Lung microvascular endothelial cell (primary cell): ENCODE results near the gene BRCA2. TPM values are rescaled to one million over a fixed set of nuclear protein-coding genes. Genes with fewer than 3 reads are reported as not detected.
A peak's percentile ranks its signal among the peaks of the same experiment; 100 is the strongest.

Experiments
- DNase-seq, 2 donors: peaks; one replicate each; pipeline versions ENCODE4 v3.0.0 to v3.0.0-alpha.2; 2010; ENCODE audit warnings: low read depth in 2 of 2
- total RNA-seq: library from RNA; depleted of rRNA; stranded (reverse); fragments of >200 nt; gene quantifications from 2 replicates; pipeline ENCODE4 v1.2.1, GENCODE V29; 2014

The BRCA2 gene, protein sequence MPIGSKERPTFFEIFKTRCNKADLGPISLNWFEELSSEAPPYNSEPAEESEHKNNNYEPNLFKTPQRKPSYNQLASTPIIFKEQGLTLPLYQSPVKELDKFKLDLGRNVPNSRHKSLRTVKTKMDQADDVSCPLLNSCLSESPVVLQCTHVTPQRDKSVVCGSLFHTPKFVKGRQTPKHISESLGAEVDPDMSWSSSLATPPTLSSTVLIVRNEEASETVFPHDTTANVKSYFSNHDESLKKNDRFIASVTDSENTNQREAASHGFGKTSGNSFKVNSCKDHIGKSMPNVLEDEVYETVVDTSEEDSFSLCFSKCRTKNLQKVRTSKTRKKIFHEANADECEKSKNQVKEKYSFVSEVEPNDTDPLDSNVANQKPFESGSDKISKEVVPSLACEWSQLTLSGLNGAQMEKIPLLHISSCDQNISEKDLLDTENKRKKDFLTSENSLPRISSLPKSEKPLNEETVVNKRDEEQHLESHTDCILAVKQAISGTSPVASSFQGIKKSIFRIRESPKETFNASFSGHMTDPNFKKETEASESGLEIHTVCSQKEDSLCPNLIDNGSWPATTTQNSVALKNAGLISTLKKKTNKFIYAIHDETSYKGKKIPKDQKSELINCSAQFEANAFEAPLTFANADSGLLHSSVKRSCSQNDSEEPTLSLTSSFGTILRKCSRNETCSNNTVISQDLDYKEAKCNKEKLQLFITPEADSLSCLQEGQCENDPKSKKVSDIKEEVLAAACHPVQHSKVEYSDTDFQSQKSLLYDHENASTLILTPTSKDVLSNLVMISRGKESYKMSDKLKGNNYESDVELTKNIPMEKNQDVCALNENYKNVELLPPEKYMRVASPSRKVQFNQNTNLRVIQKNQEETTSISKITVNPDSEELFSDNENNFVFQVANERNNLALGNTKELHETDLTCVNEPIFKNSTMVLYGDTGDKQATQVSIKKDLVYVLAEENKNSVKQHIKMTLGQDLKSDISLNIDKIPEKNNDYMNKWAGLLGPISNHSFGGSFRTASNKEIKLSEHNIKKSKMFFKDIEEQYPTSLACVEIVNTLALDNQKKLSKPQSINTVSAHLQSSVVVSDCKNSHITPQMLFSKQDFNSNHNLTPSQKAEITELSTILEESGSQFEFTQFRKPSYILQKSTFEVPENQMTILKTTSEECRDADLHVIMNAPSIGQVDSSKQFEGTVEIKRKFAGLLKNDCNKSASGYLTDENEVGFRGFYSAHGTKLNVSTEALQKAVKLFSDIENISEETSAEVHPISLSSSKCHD (N-terminal part only)
- total RNA-seq, result 1.2 and 3.3 TPM in 2 replicates

DNA sequence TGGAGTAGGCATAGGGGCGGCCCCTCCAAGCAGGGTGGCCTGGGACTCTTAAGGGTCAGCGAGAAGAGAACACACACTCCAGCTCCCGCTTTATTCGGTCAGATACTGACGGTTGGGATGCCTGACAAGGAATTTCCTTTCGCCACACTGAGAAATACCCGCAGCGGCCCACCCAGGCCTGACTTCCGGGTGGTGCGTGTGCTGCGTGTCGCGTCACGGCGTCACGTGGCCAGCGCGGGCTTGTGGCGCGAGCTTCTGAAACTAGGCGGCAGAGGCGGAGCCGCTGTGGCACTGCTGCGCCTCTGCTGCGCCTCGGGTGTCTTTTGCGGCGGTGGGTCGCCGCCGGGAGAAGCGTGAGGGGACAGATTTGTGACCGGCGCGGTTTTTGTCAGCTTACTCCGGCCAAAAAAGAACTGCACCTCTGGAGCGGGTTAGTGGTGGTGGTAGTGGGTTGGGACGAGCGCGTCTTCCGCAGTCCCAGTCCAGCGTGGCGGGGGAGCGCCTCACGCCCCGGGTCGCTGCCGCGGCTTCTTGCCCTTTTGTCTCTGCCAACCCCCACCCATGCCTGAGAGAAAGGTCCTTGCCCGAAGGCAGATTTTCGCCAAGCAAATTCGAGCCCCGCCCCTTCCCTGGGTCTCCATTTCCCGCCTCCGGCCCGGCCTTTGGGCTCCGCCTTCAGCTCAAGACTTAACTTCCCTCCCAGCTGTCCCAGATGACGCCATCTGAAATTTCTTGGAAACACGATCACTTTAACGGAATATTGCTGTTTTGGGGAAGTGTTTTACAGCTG, at the start of gene BRCA2, which contains the start of gene ZAR1L:
TSS of gene BRCA2 (plus strand) at position 271 of the 790 bp plus-strand sequence. CDS start 953 bp downstream, outside the sequence.
TSS of gene ZAR1L (minus strand) at position 126 of the 790 bp plus-strand sequence. CDS start 3,438 bp downstream, outside the sequence.
- peak; percentile 92 to 93 for DNase-seq

DNA sequence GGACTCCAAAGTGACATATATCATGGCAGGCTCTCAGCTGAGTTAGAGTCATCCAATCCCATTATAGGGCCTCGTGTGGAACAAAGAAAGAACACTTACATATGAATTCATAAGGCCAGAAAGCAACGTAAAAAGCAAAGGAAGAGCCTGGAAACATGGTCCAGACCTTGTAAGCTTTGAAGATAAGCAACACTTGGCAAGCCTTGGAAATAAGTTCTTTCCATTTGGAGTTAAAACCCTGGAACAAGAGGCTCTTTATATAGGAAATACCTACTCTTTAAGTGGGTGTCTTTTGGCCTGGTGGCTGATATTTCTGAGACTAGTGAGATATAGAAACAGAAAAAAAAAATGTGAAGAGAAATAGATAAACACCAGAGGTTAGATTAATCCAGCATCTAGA, 49.6 kb upstream of the BRCA2 start:
- DNase-seq, result no peak

DNA sequence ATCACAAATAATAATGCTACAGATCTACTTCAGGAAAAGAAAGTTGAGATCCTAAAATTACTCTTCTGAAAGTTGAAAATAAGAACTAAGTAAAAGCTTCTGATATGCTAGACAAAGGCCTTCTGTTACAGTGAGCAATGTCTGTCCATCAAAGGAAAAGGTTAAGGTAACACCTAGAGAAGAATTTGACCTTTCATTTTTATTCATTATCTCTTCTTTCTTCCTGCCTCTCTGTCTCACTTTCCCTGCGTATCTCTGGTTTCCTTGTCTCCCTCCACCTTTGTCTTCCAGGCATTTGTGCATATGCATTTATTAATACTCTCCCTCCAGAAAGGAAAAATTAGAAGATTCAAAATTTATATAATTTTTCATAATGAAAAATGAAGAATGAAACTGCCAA, 49.2 kb upstream of the BRCA2 start:
- DNase-seq, result no peak

DNA sequence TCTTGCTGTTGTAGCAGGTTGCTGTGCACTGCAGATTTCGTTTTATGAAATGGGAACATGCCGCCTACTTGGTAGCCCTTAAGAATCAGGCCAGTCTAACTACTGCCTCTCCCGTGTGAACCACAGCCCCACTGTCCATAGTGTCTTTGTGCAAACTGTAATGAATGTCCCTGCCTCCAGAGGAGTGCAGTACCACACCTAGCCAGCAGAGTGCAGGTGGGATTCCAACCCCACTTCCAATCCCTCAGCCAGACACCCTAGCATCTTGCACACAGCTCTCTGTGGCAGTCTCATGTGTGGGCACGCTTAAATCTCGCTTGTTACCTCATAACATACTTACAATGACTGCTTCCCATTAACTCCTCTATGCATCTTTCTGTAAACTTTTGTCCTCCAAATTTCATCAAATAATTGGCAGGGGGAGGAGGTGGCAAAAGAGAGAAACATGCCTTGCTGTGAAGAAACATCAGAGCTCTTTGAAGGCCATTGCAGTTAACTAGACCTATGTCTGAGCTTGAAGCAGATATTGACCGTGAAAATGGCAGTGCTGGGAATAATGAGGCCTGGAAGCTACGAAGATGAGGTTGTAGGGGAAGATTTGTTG, 47.4 kb upstream of the BRCA2 start:
- no peak for DNase-seq

DNA sequence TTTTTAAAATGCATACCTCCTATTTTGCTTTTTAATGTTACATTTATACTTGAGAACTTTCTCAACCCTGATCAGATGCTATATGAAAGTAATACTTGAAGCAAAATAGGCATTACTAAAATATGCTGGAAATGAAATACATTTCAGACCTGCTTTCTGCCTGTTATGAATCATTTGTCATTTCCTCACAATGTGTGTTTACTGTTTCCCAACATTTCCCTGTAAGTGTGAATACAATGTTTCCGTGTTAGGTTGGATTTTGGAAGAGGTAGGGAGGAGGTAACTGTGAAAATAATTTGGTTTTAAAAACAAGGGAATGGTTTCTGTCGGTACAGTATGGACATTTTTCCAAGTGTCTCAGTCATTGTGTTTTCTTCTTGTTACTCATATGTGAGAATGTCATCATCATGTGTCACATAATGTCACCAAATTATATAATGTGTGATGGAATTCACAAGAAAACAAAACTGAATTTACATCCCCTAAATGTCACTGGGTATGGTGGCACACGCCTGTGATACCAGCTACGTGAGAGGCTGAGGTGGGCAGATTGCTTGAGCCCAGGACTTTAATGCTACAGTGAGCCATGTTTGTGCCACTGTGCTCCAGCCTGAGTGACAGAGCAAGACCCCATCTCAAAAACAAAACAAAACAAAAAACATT, 43.2 kb upstream of the BRCA2 start:
- peak; percentile 62 to 77 for DNase-seq

DNA sequence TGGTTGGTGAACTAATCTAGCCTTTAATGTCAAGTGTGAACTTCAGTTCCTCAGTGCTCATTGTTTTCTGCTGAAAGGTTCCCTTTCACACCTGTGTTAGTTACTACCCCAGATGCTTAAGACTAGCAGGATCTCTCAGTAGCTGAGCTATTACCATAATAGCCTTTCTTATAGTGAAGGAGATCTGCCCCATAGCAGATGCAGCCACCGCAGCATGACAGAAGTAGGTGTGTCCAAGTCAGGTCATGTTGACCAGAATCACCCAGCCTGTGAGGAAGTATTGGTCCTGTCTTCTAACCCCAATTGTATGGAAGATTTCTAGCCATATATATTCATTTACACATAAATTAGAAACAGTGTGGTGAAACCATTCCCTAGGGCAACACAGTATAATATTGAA, 37.5 kb upstream of the BRCA2 start:
- DNase-seq, result no peak

DNA sequence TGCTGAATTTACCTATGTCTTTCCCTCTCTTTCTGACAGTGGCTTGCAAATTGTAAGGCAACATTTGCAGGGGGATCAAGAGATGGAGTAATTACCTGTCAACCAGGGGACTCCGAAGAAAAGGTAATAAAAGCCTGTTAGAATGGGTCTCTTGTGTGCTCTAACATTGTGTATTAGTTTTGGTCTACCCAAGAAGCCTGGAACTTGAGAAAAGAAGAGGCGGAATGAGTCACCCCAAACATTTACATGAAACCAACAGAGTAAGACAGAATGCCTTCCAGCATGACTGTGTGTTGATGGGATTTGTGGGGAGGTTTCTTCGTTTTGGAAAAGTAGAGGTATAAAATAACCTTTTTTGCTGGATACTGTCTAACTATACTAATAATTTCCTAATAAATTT, 36.9 kb upstream of the BRCA2 start:
- DNase-seq, result no peak

DNA sequence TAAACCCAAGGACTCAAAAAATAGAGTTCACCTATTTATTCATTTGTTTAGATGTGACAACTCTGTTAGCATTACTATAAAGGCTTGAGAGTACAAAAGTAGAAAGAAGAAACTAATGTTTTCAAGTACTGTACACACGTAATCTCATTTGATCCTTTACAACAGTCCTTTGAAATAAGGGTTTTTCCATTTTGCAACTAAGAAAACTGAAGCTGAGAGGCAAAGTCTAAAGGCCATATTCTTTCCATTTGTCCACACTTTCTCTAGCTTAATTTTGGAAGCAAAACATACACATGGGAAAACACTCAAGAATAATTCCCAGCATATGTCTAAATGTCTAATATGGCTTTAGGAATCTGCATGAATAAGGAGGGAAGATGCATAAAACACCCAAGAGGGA, 34.2 kb upstream of the BRCA2 start:
- DNase-seq, result no peak

DNA sequence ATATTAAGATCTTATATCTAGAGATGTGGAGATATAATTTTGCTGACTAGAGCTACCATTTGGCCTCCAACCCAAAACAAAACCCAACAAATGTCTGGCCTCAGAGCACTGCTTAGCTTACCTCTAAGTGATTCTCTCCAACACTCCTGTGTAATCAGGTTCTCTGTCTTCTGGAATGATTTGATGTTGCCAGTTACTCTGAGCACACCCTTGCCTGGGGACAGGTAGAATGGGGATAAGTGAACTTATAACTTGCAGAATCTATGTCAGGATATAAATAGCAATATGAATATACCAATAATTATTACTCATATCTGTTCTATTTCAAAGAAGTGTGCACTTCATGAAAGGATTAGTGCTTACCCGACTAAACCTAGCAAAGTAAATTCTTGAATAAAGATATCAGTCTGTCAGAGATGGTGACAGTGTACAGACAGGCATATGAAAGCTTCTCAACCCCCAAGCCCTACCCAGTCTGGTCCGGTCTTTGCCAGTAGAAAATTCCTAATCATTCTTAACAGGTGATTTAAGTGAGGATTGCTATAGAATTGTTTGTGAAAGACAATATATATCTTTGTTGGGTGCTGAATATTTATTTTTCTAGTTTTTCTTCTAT, 33.1 kb upstream of the BRCA2 start:
- no peak for DNase-seq

DNA sequence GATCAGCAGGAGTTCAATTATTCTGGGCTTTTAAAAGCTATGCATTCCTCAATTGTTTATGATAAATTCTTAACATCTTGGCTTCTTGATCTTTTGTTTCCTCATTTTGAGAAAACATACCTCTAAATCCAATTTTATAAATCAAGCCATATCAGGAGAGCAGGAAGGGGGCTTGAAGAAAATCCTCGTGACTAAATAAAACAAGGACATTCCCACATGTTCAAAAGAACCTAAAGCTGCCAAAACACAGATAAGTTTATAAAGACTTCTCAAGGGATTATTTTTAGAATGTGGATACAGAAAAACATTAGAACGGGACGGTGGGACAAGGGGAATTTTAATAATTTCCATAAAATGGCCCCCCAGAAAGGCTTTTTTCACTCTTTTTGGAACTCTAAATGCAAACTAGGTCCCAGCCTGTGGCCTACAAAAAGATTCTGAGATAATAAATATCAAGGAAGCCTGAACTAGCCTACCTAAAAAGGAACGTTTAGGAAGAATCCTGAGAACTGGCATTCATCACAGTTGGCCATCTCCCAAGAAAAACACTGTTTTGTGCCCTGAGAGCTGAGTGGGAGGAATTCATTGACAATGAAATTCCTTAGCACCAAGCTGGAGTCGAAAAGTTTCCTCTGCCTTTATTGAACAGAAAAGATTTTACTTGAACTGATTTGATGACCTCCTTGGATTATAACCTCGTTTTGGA, 30.2 kb upstream of the BRCA2 start:
- peak; percentile 58 to 92 for DNase-seq

DNA sequence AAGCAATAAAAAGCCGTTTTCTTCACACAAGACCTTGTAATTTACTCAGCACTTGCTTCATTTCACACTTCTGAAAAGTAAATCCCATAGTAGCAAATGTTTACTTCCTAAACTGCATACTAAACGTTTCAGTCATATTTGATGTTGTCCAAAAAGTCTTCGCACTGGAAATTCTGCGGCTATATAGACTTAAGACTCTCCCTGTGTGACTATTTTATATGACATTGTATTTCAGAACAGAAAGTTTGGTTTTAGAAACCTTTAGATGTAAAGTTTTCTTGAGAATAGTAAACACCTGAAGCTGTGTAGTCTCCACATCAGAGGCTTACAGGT, 29.7 kb upstream of the BRCA2 start:
- no peak for DNase-seq

DNA sequence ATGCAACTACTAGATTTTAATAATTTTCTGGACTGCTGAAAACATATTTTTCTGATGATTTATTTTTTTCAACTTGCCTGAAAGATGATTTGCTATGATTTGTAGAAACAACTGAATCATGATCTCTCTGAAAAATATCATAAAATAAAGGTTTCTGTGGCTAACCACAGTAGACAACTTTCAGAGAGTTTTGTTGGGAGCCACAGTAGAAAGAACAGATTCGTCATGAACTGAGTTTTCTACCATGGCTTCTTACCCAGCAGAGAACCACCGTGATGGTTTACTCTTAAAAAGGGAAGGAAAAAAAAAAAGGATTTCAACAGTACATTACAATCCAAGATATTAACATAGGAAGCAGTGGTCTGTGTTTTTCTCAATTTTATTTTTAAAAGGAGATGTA, 18.1 kb upstream of the BRCA2 start:
- DNase-seq, result no peak

DNA sequence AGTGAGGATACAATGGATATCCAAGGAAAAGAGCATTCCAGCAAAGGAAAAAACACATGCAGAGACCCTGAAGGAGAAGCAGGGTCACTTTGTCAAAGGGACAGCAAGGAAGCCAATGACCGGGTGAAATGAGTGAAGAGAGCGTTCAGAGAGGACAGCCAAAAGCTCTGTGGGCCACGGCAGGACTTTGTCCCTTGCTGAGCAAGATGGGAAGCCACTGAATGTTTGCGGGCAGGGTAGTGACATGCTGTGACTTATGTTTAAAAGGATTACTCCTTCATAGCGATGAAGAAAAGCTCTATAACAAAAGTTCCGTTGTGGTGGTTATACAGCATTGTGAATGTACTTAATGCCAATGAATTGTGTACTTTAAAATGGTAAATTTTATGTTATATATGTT, 16.6 kb upstream of the BRCA2 start:
- DNase-seq, result no peak

DNA sequence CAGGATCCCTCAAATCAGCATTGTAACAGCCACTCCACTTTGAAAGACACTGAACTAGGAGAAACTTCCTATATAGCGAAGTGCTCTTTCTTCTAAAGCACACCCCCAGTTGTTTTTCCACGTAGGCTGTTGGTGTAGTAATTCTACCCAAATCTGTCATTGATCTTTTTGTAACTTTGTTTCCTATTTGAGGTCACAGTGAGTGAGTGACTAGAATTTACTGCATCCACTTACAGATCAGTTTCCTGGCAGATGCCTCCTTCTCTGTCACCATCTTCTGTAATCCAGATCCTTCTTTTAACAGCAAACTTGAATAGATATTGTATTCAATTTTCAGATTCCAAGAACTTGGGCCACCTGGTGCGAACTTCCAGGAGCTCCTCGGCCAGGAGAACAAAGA, 15.4 kb upstream of the BRCA2 start:
- DNase-seq, result no peak

DNA sequence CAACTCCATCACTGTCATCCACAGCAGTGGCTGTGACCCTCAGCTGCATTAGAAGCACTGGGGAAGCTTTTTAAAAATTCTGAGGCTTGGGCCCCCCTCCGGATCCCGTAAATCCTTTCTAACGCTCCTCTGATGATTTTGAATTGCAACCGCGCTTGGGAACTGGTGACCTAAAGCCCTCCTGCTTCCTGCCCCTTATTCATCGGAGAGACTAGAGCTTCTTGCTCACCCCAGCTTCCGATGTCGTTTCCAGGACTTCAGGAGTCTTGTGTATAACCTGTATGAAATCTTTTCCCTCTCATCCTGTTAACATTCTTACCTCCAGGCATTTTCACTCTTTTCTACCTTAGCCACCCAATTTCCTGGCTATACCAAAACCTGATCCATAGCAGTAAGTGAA, 14.9 kb upstream of the BRCA2 start:
- peak in 1 of 2 donors; percentile 67 for DNase-seq

DNA sequence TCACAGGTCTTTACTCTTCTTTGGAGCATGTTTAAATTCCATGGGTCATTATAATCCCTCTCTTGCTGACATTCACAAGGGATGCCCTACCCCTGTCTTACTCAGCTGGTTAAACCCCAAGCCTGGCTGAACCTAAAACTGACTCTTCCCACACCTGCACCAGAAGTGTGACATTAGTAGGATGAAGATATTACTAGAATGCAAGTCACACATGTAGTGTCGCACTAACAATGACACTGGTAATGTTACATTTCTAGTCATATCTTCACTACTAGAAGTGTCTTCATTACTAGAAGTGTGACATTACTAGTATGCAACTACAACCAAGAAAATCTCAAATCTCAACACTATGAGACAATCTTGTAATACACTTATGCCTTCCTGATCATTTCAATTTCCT, 14.4 kb upstream of the BRCA2 start:
- no peak for DNase-seq

DNA sequence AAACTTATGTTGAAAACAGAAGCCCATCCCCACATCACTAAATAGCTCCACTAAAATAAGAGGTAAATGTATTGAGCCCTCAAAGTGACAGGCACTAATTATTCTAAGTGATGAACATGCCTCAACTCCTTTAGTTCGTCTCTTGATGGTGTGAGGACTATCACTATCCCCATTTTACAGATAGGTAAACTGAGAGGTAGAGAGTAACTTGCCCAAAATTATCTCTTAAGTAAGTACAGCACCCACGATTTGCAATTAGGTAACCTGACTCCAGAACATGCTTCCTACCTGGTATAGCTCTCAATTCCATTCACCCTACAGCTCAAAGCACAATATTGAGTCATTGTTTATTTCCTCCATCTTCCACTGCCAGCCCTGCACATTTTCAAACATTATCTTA, 12.8 kb upstream of the BRCA2 start:
- DNase-seq, result no peak

DNA sequence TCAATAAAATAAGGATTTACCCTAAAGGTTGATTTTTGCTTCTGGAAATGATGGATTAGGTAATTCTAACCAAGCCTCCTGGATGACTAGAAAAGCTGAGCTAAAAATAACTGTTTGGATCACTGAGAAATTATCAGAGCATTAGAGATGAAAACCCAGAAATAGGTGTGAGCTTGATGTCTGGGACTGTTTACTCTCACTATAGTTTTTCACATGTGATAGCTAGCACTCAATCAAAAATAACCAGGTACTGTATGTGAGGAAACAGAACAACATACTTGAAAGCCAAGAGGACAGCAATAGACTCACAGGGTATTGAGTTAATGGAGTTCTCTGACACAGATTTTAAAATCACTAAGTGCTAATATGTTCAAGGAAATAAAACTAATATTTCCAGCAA, 9.7 kb upstream of the BRCA2 start:
- no peak for DNase-seq
